CD4-positive, alpha-beta memory T cell (primary cell): ENCODE measurements around the gene PTPRT. TPM values are rescaled to one million over a fixed set of nuclear protein-coding genes. Genes with fewer than 3 reads are reported as not detected.

ENCODE experiments used
- CTCF ChIA-PET: fragments of 350-600 bp; sonication (Branson Sonifier 250); formaldehyde crosslinking; loops from one replicate; lab custom pipeline; 2021; ENCODE audit warnings: inconsistent platforms; ENCODE audit not compliant: partially characterized antibody; lab: Charles Lee
- POLR2A ChIA-PET: fragments of 350-600 bp; sonication (Branson Sonifier 250); formaldehyde crosslinking; loops from one replicate; lab custom pipeline; 2021; ENCODE audit not compliant: partially characterized antibody; lab: Charles Lee
- DNase-seq, 5 donors: peaks; one replicate each; pipeline versions ENCODE4 v3.0.0 to v3.0.0-alpha.2; 2020 to 2022; ENCODE audit warnings: mixed read lengths in 1 of 5
- H3K27ac ChIP-seq: one replicate; pipeline ENCODE4 v1.7.0; 2013; ENCODE audit warnings: low read depth, low read length
- H3K27me3 ChIP-seq: 2 replicates; pipeline ENCODE4 v1.7.0; 2013; ENCODE audit warnings: mild to moderate bottlenecking, low read length, moderate library complexity; ENCODE audit not compliant: insufficient read depth
- H3K36me3 ChIP-seq: 2 replicates; pipeline ENCODE4 v1.7.0; 2013; ENCODE audit warnings: mild to moderate bottlenecking, low read length, moderate library complexity; ENCODE audit not compliant: insufficient read depth
- H3K4me1 ChIP-seq: 2 replicates; pipeline ENCODE4 v1.7.0; 2013; ENCODE audit warnings: mild to moderate bottlenecking, low read length, moderate library complexity; ENCODE audit not compliant: insufficient read depth
- H3K4me3 ChIP-seq, 2 donors: one replicate each; pipeline ENCODE4 v1.7.0; 2013; ENCODE audit warnings: low read length in 2 of 2, mild to moderate bottlenecking in 1 of 2
- H3K9me3 ChIP-seq, 2 donors: one replicate each; pipeline ENCODE4 v1.7.0; 2013; ENCODE audit warnings: low read length in 2 of 2, control low read depth in 1 of 2; ENCODE audit not compliant: control insufficient read depth in 1 of 2
- H3K27ac Mint-ChIP-seq, 7 donors: one replicate each; pipeline ENCODE4 v1.8.0; 2020 to 2021; ENCODE audit warnings: mixed read lengths in 7 of 7, mild to moderate bottlenecking in 6 of 7, inconsistent platforms in 3 of 7, moderate library complexity in 3 of 7
- H3K27me3 Mint-ChIP-seq, 2 donors: one replicate each; pipeline ENCODE4 v1.8.0; 2020 to 2021; ENCODE audit warnings: mixed read lengths in 2 of 2
- H3K36me3 Mint-ChIP-seq, 2 donors: one replicate each; pipeline ENCODE4 v1.8.0; 2020 to 2021; ENCODE audit warnings: mixed read lengths in 2 of 2, inconsistent platforms in 1 of 2, mild to moderate bottlenecking in 1 of 2
- H3K4me1 Mint-ChIP-seq, 4 donors: one replicate each; pipeline ENCODE4 v1.8.0; 2020 to 2021; ENCODE audit warnings: mixed read lengths in 4 of 4, mild to moderate bottlenecking in 1 of 4
- H3K4me3 Mint-ChIP-seq, 8 donors: one replicate each; pipeline ENCODE4 v1.8.0; 2020 to 2021; ENCODE audit warnings: mixed read lengths in 8 of 8, mild to moderate bottlenecking in 7 of 8, moderate library complexity in 6 of 8, inconsistent platforms in 3 of 8
- H3K9me3 Mint-ChIP-seq, 8 donors: one replicate each; pipeline ENCODE4 v1.8.0; 2020 to 2021; ENCODE audit warnings: mixed read lengths in 8 of 8, mild to moderate bottlenecking in 5 of 8, inconsistent platforms in 3 of 8, moderate library complexity in 1 of 8
- intact Hi-C: fragments of 100-400 bp; cut with micrococcal nuclease; formaldehyde crosslinking; loops from one replicate; pipeline ENCODE4 v1.15.1; 2023
- polyA plus RNA-seq, 2 donors: library from polyadenylated mRNA; unstranded; fragments of 300-500 nt; fragmentation: Illumina TruSeq; gene quantifications; one replicate each; pipeline ENCODE4 v1.2.3, GENCODE V29; 2021
- total RNA-seq, 2 experiments: library from RNA; stranded (reverse); gene quantifications; one replicate each; pipeline ENCODE4 v1.2.3, GENCODE V29; 2021

The PTPRT gene
- total and polyA plus RNA-seq, 4 experiments from 2014 or later: not detected

- DNase-seq: no peak
- POLR2A ChIA-PET: no interaction called here
- intact Hi-C loops: no loop called here
- Histone ChIP-seq H3K27ac (no peak overlapping the region), H3K4me3 (no peak overlapping the region), H3K27me3 (no peaks in the 10 kb centered on the region), H3K36me3 (no peaks in the 10 kb centered on the region), H3K9me3 (no peaks in the 10 kb centered on the region), H3K4me1 (no peaks in the 10 kb centered on the region)
- no peak overlapping the region for H3K27ac Mint-ChIP-seq
- H3K36me3 Mint-ChIP-seq: no peaks in the 10 kb centered on the region
- H3K27me3 Mint-ChIP-seq: no peaks in the 10 kb centered on the region
- CTCF ChIA-PET: no interaction called here
- no peak overlapping the region for H3K4me3 Mint-ChIP-seq
- H3K9me3 Mint-ChIP-seq: peaks cover 0 to 7% (median 2%) of the 10 kb centered on the region in 8 donors
- no peaks in the 10 kb centered on the region for H3K4me1 Mint-ChIP-seq
These were observed 849.3 kb downstream of the PTPRT start for GRCh38 chr20:42340368-42340767.

GRCh38 chr20:42338294-42339201 is 851.2 kb downstream of the PTPRT start:
- Mint-ChIP-seq H3K27me3 (no peaks in the 10 kb centered on the region), H3K9me3 (peaks cover 0 to 7% (median 3%) of the 10 kb centered on the region in 8 donors), H3K36me3 (no peaks in the 10 kb centered on the region), H3K4me1 (no peaks in the 10 kb centered on the region), H3K27ac (no peak overlapping the region), H3K4me3 (no peak overlapping the region)
- intact Hi-C loops: no loop called here
- DNase-seq: no peak
- Histone ChIP-seq H3K27ac (no peak overlapping the region), H3K36me3 (no peaks in the 10 kb centered on the region), H3K9me3 (no peaks in the 10 kb centered on the region), H3K4me1 (no peaks in the 10 kb centered on the region), H3K27me3 (no peaks in the 10 kb centered on the region), H3K4me3 (no peak overlapping the region)
- POLR2A ChIA-PET: no interaction called here
- CTCF ChIA-PET: no interaction called here

GRCh38 chr20:42336576-42336975 is 853.1 kb downstream of the PTPRT start:
- CTCF ChIA-PET: no interaction called here
- no peak overlapping the region for H3K27ac Mint-ChIP-seq
- no peak for DNase-seq
- Histone ChIP-seq H3K4me3 (no peak overlapping the region), H3K36me3 (no peaks in the 10 kb centered on the region), H3K27ac (no peak overlapping the region), H3K9me3 (no peaks in the 10 kb centered on the region), H3K27me3 (no peaks in the 10 kb centered on the region), H3K4me1 (no peaks in the 10 kb centered on the region)
- no peaks in the 10 kb centered on the region for H3K27me3 Mint-ChIP-seq
- H3K9me3 Mint-ChIP-seq: peaks cover 0 to 6% (median 2%) of the 10 kb centered on the region in 8 donors
- H3K4me1 Mint-ChIP-seq: no peaks in the 10 kb centered on the region
- intact Hi-C loops: no loop called here
- no peaks in the 10 kb centered on the region for H3K36me3 Mint-ChIP-seq
- no peak overlapping the region for H3K4me3 Mint-ChIP-seq
- POLR2A ChIA-PET: no interaction called here

GRCh38 chr20:42319252-42320013 is 870.3 kb downstream of the PTPRT start:
- no peaks in the 10 kb centered on the region for H3K27me3 Mint-ChIP-seq
- peaks cover 3 to 11% (median 5%) of the 10 kb centered on the region in 8 donors for H3K9me3 Mint-ChIP-seq
- Histone ChIP-seq H3K4me3 (no peak overlapping the region), H3K36me3 (no peaks in the 10 kb centered on the region), H3K27me3 (no peaks in the 10 kb centered on the region), H3K4me1 (no peaks in the 10 kb centered on the region), H3K9me3 (no peaks in the 10 kb centered on the region), H3K27ac (no peak overlapping the region)
- no peak for DNase-seq
- H3K4me3 Mint-ChIP-seq: no peak overlapping the region
- H3K36me3 Mint-ChIP-seq: no peaks in the 10 kb centered on the region
- no peaks in the 10 kb centered on the region for H3K4me1 Mint-ChIP-seq
- intact Hi-C loops: no loop called here
- CTCF ChIA-PET: no interaction called here
- H3K27ac Mint-ChIP-seq: no peak overlapping the region
- POLR2A ChIA-PET: no interaction called here

- Histone ChIP-seq H3K4me3 (no peak overlapping the region), H3K36me3 (no peaks in the 10 kb centered on the region), H3K4me1 (no peaks in the 10 kb centered on the region), H3K27me3 (no peaks in the 10 kb centered on the region), H3K9me3 (no peaks in the 10 kb centered on the region), H3K27ac (no peak overlapping the region)
- Mint-ChIP-seq H3K27me3 (no peaks in the 10 kb centered on the region), H3K27ac (no peak overlapping the region), H3K4me1 (no peaks in the 10 kb centered on the region), H3K9me3 (peaks cover 0 to 6% (median 4%) of the 10 kb centered on the region in 8 donors), H3K36me3 (no peaks in the 10 kb centered on the region), H3K4me3 (no peak overlapping the region)
- CTCF ChIA-PET: no interaction called here
- POLR2A ChIA-PET: no interaction called here
- intact Hi-C loops: no loop called here
- no peak for DNase-seq
These were observed 876.0 kb downstream of the PTPRT start for GRCh38 chr20:42313704-42314103.

- H3K4me1 Mint-ChIP-seq: no peaks in the 10 kb centered on the region
- ChIA-PET POLR2A (no interaction called here), CTCF (no interaction called here)
- Histone ChIP-seq H3K9me3 (no peaks in the 10 kb centered on the region), H3K36me3 (no peaks in the 10 kb centered on the region), H3K27me3 (no peaks in the 10 kb centered on the region), H3K27ac (no peak overlapping the region), H3K4me1 (no peaks in the 10 kb centered on the region), H3K4me3 (no peak overlapping the region)
- intact Hi-C loops: no loop called here
- no peak overlapping the region for H3K27ac Mint-ChIP-seq
- no peak for DNase-seq
- no peaks in the 10 kb centered on the region for H3K27me3 Mint-ChIP-seq
- no peaks in the 10 kb centered on the region for H3K36me3 Mint-ChIP-seq
- peaks cover 0 to 6% (median 3%) of the 10 kb centered on the region in 8 donors for H3K9me3 Mint-ChIP-seq
- H3K4me3 Mint-ChIP-seq: no peak overlapping the region
These were observed 880.7 kb downstream of the PTPRT start for GRCh38 chr20:42309050-42309449.

GRCh38 chr20:42308171-42308570 is 881.5 kb downstream of the PTPRT start:
- intact Hi-C loops: no loop called here
- ChIA-PET POLR2A (no interaction called here), CTCF (no interaction called here)
- no peak for DNase-seq
- no peaks in the 10 kb centered on the region for H3K36me3 Mint-ChIP-seq
- H3K27me3 Mint-ChIP-seq: no peaks in the 10 kb centered on the region
- H3K9me3 Mint-ChIP-seq: peaks cover 0 to 6% (median 3%) of the 10 kb centered on the region in 8 donors
- no peak overlapping the region for H3K4me3 Mint-ChIP-seq
- no peaks in the 10 kb centered on the region for H3K4me1 ChIP-seq
- no peaks in the 10 kb centered on the region for H3K36me3 ChIP-seq
- no peak overlapping the region for H3K27ac ChIP-seq
- no peaks in the 10 kb centered on the region for H3K9me3 ChIP-seq
- no peaks in the 10 kb centered on the region for H3K4me1 Mint-ChIP-seq
- H3K27me3 ChIP-seq: no peaks in the 10 kb centered on the region
- no peak overlapping the region for H3K4me3 ChIP-seq
- no peak overlapping the region for H3K27ac Mint-ChIP-seq
